BE2C (cell line): ENCODE data around the gene GNAS-AS1.

Experiments
- DNase-seq: peaks from one replicate; pipeline ENCODE4 v3.0.0-alpha.2; 2020
- H3K27me3 ChIP-seq: fragments of 250-450 bp; sonication (Bioruptor Pico); 2 replicates; pipeline ENCODE4 v1.5.1; 2020; ENCODE audit warnings: mild to moderate bottlenecking
- H3K36me3 ChIP-seq: fragments of 250-450 bp; sonication (Bioruptor Pico); 2 replicates; pipeline ENCODE4 v1.5.1; 2020; ENCODE audit warnings: mild to moderate bottlenecking
- H3K4me1 ChIP-seq: fragments of 250-450 bp; sonication (Bioruptor Pico); 2 replicates; pipeline ENCODE4 v1.5.1; 2020
- H3K4me3 ChIP-seq: 2 replicates; pipeline ENCODE4 v1.5.1; 2011; ENCODE audit warnings: low read depth, low read length
- H3K9me3 ChIP-seq: fragments of 250-450 bp; sonication (Bioruptor Pico); 2 replicates; pipeline ENCODE4 v1.5.1; 2020
- TF ChIP-seq, protein P1 (sequence below): IDR thresholded peaks from 2 replicates; pipeline ENCODE4 v1.5.1; 2012; ENCODE audit warnings: mild to moderate bottlenecking, low read depth, low read length

GNAS-AS1 gene

DNA sequence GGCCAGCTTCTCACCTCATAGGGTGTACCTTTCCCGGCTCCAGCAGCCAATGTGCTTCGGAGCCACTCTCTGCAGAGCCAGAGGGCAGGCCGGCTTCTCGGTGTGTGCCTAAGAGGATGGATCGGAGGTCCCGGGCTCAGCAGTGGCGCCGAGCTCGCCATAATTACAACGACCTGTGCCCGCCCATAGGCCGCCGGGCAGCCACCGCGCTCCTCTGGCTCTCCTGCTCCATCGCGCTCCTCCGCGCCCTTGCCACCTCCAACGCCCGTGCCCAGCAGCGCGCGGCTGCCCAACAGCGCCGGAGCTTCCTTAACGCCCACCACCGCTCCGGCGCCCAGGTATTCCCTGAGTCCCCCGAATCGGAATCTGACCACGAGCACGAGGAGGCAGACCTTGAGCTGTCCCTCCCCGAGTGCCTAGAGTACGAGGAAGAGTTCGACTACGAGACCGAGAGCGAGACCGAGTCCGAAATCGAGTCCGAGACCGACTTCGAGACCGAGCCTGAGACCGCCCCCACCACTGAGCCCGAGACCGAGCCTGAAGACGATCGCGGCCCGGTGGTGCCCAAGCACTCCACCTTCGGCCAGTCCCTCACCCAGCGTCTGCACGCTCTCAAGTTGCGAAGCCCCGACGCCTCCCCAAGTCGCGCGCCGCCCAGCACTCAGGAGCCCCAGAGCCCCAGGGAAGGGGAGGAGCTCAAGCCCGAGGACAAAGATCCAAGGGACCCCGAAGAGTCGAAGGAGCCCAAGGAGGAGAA lies 10.5 kb downstream of the GNAS-AS1 start:
- peaks cover 7% of the 10 kb centered on the region for H3K36me3 ChIP-seq
- H3K9me3 ChIP-seq = no peaks in the 10 kb centered on the region
- H3K4me3 ChIP-seq = peak overlapping the region; percentile 47
- H3K4me1 ChIP-seq = no peaks in the 10 kb centered on the region
- H3K27me3 ChIP-seq = peaks cover 39% of the 10 kb centered on the region
- DNase-seq = no peak
- TF ChIP-seq, protein P1, sequence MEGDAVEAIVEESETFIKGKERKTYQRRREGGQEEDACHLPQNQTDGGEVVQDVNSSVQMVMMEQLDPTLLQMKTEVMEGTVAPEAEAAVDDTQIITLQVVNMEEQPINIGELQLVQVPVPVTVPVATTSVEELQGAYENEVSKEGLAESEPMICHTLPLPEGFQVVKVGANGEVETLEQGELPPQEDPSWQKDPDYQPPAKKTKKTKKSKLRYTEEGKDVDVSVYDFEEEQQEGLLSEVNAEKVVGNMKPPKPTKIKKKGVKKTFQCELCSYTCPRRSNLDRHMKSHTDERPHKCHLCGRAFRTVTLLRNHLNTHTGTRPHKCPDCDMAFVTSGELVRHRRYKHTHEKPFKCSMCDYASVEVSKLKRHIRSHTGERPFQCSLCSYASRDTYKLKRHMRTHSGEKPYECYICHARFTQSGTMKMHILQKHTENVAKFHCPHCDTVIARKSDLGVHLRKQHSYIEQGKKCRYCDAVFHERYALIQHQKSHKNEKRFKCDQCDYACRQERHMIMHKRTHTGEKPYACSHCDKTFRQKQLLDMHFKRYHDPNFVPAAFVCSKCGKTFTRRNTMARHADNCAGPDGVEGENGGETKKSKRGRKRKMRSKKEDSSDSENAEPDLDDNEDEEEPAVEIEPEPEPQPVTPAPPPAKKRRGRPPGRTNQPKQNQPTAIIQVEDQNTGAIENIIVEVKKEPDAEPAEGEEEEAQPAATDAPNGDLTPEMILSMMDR = no peak

DNA sequence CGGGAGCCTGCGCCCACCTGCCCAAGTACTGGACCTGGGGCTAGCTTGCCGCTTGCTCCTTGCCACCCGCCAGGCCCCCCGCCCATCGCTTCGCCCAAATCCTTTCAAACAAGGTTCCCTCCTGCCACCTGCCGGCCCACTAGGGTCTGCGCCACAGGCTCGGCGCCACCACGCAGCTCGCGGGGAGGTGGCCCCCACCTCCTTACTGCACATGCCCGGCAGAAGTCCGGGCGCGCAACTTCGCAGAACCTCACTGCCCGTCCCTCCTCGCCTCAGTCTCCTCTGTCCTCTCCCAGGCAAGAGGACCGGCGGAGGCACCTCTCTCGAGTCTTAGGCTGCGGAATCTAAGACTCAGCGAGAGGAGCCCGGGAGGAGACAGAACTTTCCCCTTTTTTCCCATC lies 11.2 kb downstream of the GNAS-AS1 start:
- Histone ChIP-seq H3K36me3 (peaks cover 7% of the 10 kb centered on the region), H3K9me3 (no peaks in the 10 kb centered on the region), H3K27me3 (peaks cover 39% of the 10 kb centered on the region), H3K4me3 (peak overlapping the region; percentile 47), H3K4me1 (no peaks in the 10 kb centered on the region)
- peak; percentile 73 for DNase-seq
- TF ChIP-seq, protein P1 = peak; percentile 55

DNA sequence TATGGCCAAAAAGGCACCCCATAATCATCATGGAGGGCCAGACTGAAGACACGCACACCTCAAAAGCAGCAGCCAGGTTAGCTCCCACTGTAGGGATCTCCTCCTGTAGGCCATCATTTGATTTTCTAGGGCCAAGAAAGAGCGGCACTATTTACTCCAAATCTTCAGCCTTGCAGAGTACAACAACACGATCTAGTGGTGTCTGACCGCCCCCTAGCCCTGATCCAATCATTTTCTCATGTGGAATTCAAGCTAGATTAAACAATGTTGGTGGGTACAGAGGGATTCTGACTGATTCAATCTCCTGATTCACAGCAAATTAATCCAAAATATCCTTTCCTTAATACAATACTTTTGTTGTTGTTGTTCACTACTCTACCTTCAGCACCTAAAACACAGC lies 12.5 kb downstream of the GNAS-AS1 start:
- H3K4me1 ChIP-seq = no peaks in the 10 kb centered on the region
- peaks cover 17% of the 10 kb centered on the region for H3K36me3 ChIP-seq
- TF ChIP-seq, protein P1 = peak; percentile 15; the same call in 1 of the 2 replicates
- DNase-seq = no peak
- no peak overlapping the region for H3K4me3 ChIP-seq
- no peaks in the 10 kb centered on the region for H3K9me3 ChIP-seq
- peaks cover 39% of the 10 kb centered on the region for H3K27me3 ChIP-seq

DNA sequence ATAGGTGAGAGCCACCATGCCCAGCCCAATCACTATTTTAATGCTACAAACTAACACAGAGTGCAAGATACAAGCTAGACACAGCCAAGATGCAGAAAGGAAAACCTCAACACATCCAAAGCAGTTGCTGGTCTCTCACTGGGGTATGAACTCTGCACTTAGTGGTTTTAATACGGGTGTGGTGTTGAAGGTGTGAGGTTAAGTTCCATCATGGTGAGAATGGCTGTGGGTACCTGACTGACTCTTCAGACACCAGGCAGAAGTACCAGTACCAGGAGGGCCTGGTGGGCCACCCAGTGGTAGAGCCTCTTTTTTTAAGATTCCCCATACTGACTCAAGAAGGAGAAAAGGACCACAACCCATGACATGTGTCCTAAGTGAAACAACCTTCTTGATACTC lies 13.0 kb downstream of the GNAS-AS1 start:
- Histone ChIP-seq H3K4me3 (no peak overlapping the region), H3K27me3 (peaks cover 37% of the 10 kb centered on the region), H3K4me1 (no peaks in the 10 kb centered on the region), H3K9me3 (no peaks in the 10 kb centered on the region), H3K36me3 (peaks cover 20% of the 10 kb centered on the region)
- no peak for DNase-seq
- TF ChIP-seq, protein P1 = no peak

DNA sequence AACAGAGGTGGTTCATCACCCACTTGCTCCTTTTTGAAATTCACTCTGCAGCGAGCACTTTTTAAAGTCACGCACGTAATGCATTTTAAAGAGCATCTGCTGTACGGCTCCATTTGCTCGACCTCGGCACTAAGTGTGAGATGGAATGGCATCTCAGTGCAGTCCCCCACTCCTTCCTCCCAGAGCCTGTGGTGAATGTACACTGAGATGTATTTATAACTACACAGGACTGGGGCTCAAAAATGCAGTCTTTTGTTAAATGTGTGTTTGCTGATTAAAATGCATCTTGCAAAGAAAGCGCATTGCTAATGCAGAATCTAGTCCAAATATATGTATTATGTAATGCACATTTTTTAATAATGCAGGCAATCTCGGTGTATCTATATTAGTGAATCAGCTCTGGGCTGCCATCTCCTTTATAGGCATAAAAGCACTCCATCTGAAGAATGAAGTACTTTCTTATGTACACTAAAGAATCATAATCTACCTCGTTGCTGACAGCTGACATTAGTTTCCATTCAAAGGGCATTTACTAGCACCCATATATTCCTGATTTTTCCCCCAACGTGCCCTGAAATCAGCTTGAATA lies 14.0 kb downstream of the GNAS-AS1 start:
- H3K36me3 ChIP-seq = peaks cover 19% of the 10 kb centered on the region
- H3K27me3 ChIP-seq = peaks cover 27% of the 10 kb centered on the region
- no peak for DNase-seq
- H3K9me3 ChIP-seq = no peaks in the 10 kb centered on the region
- TF ChIP-seq, protein P1 = no peak
- no peaks in the 10 kb centered on the region for H3K4me1 ChIP-seq
- H3K4me3 ChIP-seq = no peak overlapping the region

DNA sequence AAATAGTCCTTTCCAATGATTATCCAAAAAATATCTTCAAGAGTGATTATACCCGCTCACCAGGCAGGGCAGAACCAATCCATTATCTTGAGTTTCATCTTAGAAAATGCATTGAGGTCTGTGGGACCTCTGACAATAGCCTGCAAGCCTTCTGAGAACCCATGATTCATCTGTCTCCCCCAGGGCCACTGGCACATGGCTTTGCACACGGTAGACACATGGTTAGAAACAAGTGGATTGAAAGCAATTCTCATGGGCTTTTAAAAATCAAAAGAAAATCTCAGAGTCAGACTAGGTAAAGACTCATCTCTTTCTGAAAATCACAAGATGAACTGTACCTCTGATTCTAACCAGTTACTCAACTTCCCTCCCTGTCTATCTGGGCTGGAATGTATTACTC lies 15.5 kb downstream of the GNAS-AS1 start:
- peaks cover 14% of the 10 kb centered on the region for H3K36me3 ChIP-seq
- TF ChIP-seq, protein P1 = no peak
- no peaks in the 10 kb centered on the region for H3K4me1 ChIP-seq
- H3K4me3 ChIP-seq = no peak overlapping the region
- no peak for DNase-seq
- peaks cover 12% of the 10 kb centered on the region for H3K27me3 ChIP-seq
- no peaks in the 10 kb centered on the region for H3K9me3 ChIP-seq
